ENCODE results near the gene HOXB2.

HOXB2 gene

DNA sequence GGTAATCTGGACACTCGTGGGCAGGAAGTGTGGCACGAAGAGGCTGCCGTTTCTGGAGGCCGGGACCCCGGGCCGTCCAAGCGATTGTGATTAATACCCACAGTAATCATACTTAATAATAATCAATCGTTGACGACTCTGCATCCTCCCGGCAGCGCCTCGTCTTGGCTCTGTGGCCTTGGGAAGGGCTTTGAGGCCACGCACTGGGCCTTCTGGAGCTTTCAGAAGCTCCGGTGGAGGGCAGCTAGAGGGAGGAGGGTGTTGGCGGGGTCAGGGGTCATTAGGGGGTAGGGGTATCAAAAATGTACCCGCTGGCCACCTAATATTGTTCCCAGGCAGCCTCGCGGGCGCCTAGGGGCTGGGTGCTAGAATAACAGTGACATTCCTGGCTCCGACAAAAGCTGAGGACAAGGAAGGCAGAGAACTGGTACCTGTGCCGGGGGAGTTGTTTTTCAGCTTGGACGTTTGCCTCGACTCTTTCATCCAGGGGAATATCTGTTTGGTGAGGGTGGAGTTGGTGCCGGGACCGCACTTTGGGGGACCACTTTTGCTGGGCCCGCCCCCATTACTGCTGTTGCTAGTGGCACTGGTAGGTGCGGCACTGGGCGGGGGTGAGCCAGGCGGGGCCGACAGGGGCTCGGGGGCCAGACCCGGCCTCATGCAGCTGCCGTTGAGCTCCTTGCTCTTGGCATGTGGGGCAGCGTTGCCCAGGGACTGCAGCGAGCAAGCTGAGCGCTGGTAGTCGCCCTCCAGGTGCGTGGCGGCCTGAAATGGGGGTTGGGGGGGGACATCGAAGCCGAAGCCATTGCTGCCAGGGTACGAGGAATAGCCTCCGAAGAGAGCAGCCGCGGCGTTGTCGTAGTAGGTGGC, 6.9 kb upstream of the HOXB2 start:
- peaks cover 26% of the 10 kb centered on the region for H3K27me3 ChIP-seq (ENCODE audit: insufficient read depth, low read length, poor library complexity)
- no peak overlapping the region for H3K4me3 ChIP-seq (ENCODE audit: low read depth in 1 of 2, low read length in 2 of 2)
- no peaks in the 10 kb centered on the region for H3K36me3 ChIP-seq (ENCODE audit: insufficient read depth, low read length)
- H3K9me3 ChIP-seq (ENCODE audit: insufficient read depth, low read length, severe bottlenecking), result no peaks in the 10 kb centered on the region
- H3K9ac ChIP-seq (ENCODE audit: low read depth, low read length), result no peak overlapping the region
- DNase-seq, result no peak
- no peak for TF ChIP-seq EZH2 (IDR thresholded peaks at IDR 0.05; ENCODE audit: borderline replicate concordance, low read depth, low read length, severe bottlenecking)
- TF ChIP-seq, protein P1, sequence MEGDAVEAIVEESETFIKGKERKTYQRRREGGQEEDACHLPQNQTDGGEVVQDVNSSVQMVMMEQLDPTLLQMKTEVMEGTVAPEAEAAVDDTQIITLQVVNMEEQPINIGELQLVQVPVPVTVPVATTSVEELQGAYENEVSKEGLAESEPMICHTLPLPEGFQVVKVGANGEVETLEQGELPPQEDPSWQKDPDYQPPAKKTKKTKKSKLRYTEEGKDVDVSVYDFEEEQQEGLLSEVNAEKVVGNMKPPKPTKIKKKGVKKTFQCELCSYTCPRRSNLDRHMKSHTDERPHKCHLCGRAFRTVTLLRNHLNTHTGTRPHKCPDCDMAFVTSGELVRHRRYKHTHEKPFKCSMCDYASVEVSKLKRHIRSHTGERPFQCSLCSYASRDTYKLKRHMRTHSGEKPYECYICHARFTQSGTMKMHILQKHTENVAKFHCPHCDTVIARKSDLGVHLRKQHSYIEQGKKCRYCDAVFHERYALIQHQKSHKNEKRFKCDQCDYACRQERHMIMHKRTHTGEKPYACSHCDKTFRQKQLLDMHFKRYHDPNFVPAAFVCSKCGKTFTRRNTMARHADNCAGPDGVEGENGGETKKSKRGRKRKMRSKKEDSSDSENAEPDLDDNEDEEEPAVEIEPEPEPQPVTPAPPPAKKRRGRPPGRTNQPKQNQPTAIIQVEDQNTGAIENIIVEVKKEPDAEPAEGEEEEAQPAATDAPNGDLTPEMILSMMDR (IDR thresholded peaks at IDR 0.05; ENCODE audit: borderline replicate concordance, extremely low read depth, low read length, poor library complexity, severe bottlenecking), result no peak
- no peak overlapping the region for H3K27ac ChIP-seq (ENCODE audit: low read length)
- no peaks in the 10 kb centered on the region for H3K79me2 ChIP-seq (ENCODE audit: insufficient read depth, low read length)
- H3K4me2 ChIP-seq (ENCODE audit: insufficient read depth, low read length), result no peak overlapping the region
- H4K20me1 ChIP-seq (ENCODE audit: insufficient read depth, low read length), result no peaks in the 10 kb centered on the region
- no peak for ATAC-seq (ENCODE audit: insufficient read depth, low read depth)
- no peaks in the 10 kb centered on the region for H3K4me1 ChIP-seq (ENCODE audit: insufficient read depth, low read length)
- H2AFZ ChIP-seq (ENCODE audit: low read depth, low read length), result no peak overlapping the region

GRCh38 chr17:48551214-48551555, 6.3 kb upstream of the HOXB2 start:
- no peak for TF ChIP-seq EZH2 (IDR thresholded peaks at IDR 0.05; ENCODE audit: borderline replicate concordance, low read depth, low read length, severe bottlenecking)
- TF ChIP-seq, protein P1 (IDR thresholded peaks at IDR 0.05; ENCODE audit: borderline replicate concordance, extremely low read depth, low read length, poor library complexity, severe bottlenecking), result no peak
- DNase-seq (no peak), ATAC-seq (ENCODE audit: insufficient read depth, low read depth) (no peak)
- H3K27me3 ChIP-seq (ENCODE audit: insufficient read depth, low read length, poor library complexity), result peaks cover 27% of the 10 kb centered on the region
- no peaks in the 10 kb centered on the region for H3K4me1 ChIP-seq (ENCODE audit: insufficient read depth, low read length)
- H3K9ac ChIP-seq (ENCODE audit: low read depth, low read length), result no peak overlapping the region
- no peaks in the 10 kb centered on the region for H3K9me3 ChIP-seq (ENCODE audit: insufficient read depth, low read length, severe bottlenecking)
- H2AFZ ChIP-seq (ENCODE audit: low read depth, low read length), result no peak overlapping the region
- no peak overlapping the region for H3K27ac ChIP-seq (ENCODE audit: low read length)
- H3K36me3 ChIP-seq (ENCODE audit: insufficient read depth, low read length), result no peaks in the 10 kb centered on the region
- H3K79me2 ChIP-seq (ENCODE audit: insufficient read depth, low read length), result no peaks in the 10 kb centered on the region
- no peak overlapping the region for H3K4me2 ChIP-seq (ENCODE audit: insufficient read depth, low read length)
- no peaks in the 10 kb centered on the region for H4K20me1 ChIP-seq (ENCODE audit: insufficient read depth, low read length)
- no peak overlapping the region for H3K4me3 ChIP-seq (ENCODE audit: low read depth in 1 of 2, low read length in 2 of 2)

GRCh38 chr17:48550502-48551213, 5.7 kb upstream of the HOXB2 start:
- Histone ChIP-seq H4K20me1 (ENCODE audit: insufficient read depth, low read length) (no peaks in the 10 kb centered on the region), H3K9ac (ENCODE audit: low read depth, low read length) (no peak overlapping the region), H3K4me3 (ENCODE audit: low read depth in 1 of 2, low read length in 2 of 2) (no peak overlapping the region), H3K4me1 (ENCODE audit: insufficient read depth, low read length) (no peaks in the 10 kb centered on the region), H3K27me3 (ENCODE audit: insufficient read depth, low read length, poor library complexity) (peaks cover 26% of the 10 kb centered on the region), H2AFZ (ENCODE audit: low read depth, low read length) (no peak overlapping the region), H3K79me2 (ENCODE audit: insufficient read depth, low read length) (no peaks in the 10 kb centered on the region), H3K36me3 (ENCODE audit: insufficient read depth, low read length) (no peaks in the 10 kb centered on the region), H3K9me3 (ENCODE audit: insufficient read depth, low read length, severe bottlenecking) (no peaks in the 10 kb centered on the region), H3K4me2 (ENCODE audit: insufficient read depth, low read length) (no peak overlapping the region), H3K27ac (ENCODE audit: low read length) (no peak overlapping the region)
- ATAC-seq (ENCODE audit: insufficient read depth, low read depth), result no peak
- TF ChIP-seq, protein P1 (IDR thresholded peaks at IDR 0.05; ENCODE audit: borderline replicate concordance, extremely low read depth, low read length, poor library complexity, severe bottlenecking), result no peak
- TF ChIP-seq EZH2 (IDR thresholded peaks at IDR 0.05; ENCODE audit: borderline replicate concordance, low read depth, low read length, severe bottlenecking), result no peak
- DNase-seq, result no peak

Measured in DND-41 (cell line).